Measurements from ENCODE around the gene GNAZ.

The GNAZ gene

GRCh38 chr22:23155143-23155542, 84.8 kb downstream of the GNAZ start:
- no peak for DNase-seq (ENCODE audit: low read depth)

- DNase-seq (ENCODE audit: low read depth), result no peak
These were observed 85.5 kb downstream of the GNAZ start for GRCh38 chr22:23155831-23156230.

GRCh38 chr22:23156286-23156685, 86.0 kb downstream of the GNAZ start:
- no peak for DNase-seq (ENCODE audit: low read depth)

DNA sequence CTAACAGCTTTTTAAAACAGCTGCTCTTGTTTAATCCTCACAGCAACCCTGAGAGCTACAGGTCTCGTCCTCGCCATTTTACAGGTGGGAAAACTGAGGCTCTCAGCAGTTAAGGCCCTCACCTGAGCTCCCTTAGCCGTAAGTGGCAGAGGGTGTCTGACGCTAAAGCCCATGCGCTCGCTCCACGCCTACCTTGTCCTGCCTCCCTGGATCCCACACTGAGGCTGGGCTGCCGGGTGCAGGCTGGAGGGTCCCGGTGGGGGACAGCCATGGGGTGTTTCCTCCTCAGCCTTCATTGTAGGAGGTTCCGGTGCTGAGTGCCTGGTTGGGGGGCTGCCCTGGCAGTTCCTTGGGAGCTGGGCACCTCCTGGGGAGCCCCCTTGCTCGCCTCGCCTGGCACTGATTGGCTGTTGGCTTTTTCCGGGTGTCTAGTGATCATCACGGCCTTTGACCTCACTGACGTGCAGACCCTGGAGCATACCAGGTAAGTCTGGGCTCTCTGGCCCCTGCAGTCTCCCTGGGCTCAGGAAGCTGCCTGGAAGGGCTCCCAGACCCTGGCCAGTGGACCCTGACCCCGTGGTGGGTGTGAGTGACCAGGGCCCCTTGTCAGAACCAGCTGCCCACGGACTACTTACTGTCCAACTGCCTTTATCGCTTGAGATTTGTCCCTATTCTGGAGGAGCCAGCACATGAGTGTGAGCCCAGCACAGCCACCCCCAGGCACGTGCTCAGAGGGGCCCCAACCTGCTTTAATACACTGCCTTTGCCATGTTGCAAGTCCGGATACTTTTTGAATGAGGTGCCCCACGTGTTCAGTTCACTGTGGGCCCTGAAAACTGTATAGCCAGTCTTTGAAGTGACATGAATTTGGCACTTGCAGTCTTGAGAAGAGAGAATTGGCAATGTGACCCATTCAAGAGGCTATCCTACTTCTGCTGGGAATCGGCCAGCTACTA, 87.5 kb downstream of the GNAZ start:
- no peak for DNase-seq (ENCODE audit: low read depth)

GRCh38 chr22:23158516-23159290, 88.4 kb downstream of the GNAZ start:
- DNase-seq (ENCODE audit: low read depth), result no peak

DNA sequence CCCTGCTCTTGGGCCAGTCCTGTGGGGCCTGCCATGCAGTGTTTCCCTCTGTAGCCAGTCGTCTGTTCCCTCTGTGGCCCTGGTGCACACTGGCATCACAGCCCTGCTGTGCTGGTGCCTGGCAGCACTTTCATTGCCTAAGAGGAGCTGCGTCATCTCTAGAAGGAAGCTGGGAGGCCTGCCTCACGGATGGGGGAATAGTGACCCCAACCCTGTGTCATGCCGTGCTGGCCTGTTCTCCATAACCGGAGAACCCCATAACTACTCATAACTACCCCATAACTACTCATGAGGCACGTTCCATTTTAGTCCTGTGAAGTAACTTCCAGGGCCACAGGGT, 88.9 kb downstream of the GNAZ start:
- DNase-seq (ENCODE audit: low read depth), result no peak

DNA sequence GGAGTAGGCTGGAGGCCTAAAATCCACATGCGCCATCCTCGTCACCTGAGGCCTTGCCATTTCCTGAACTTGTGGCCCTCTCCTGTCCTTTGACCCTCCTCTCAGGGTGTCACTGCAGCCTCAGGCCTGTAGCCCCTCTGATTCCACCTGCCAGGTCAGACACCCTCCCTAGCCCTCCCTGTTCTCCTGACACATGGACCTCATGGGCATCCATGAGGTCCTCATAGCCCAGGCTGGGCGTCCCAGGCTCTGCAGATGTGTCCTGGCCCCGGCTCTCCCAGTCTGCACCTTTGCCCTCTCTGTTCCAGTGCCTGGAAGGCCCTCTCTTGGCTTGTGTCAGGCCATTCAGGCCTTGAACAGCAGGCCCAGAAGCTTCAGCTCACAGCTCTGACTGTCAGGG, 90.7 kb downstream of the GNAZ start:
- DNase-seq (ENCODE audit: low read depth), result no peak

DNA sequence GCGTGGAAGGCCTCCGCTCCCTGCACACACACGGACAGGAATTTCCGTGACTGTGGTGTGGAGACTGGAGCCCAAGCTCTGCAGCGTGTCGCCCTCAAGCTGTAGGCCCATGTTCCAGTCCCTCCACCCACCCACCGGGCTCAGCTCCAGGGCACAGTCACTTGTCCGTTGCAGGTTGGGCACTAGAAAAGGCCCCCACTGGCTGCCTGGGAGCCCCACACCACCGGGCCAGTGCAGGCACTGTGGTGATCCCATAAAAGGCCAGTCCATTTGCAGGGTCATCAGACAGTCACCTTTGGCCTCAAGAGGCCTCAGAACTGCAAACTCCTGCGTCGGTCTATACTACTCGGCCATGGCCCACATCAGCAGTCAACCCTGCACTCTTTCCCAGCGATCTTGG, 91.3 kb downstream of the GNAZ start:
- DNase-seq (ENCODE audit: low read depth), result no peak

DNA sequence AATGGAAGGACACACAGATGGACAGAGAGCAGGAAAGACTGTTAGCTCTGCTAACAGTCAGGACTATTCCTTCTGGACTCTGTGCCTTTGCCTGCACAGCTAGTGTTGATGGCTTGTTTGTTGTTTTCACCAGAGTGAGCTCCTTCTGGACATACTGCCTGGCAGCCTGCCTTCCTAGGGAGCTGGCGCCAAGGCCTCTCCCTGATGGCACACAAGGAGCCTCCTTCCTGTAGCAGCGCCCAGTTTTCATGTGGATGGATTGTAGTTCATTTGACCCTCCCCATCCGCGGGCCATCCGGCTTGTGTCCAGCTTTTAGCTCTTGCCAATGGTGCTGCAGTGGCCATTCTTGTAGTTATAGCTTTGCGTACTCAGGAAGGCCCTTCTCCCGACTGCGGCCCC, 93.3 kb downstream of the GNAZ start:
- DNase-seq (ENCODE audit: low read depth), result no peak

DNA sequence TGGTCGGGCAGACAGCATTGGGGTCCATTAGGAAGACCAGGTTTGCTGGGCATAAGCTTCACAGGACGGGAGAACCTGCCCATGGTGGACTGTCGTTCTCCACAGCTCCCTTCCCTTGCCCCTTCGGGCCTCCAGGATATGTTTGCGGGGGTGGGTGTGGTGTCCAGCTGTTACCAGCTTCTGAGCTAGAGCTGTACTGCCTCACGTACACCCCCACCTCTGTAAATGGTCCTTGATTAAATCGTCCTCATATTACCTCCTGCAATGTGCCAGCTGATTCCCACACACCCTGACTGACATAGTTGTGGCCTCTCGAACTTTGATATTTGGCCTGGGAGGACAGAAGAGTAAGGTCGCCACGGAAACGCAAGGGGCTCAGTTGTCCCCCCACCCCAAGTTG, 93.8 kb downstream of the GNAZ start:
- DNase-seq (ENCODE audit: low read depth), result no peak

GRCh38 chr22:23166042-23166831, 95.9 kb downstream of the GNAZ start:
- no peak for DNase-seq (ENCODE audit: low read depth)

GRCh38 chr22:23166841-23167616, 96.7 kb downstream of the GNAZ start:
- no peak for DNase-seq (ENCODE audit: low read depth)

- no peak for DNase-seq (ENCODE audit: low read depth)
These were observed 98.2 kb downstream of the GNAZ start for GRCh38 chr22:23168391-23169042.

DNA sequence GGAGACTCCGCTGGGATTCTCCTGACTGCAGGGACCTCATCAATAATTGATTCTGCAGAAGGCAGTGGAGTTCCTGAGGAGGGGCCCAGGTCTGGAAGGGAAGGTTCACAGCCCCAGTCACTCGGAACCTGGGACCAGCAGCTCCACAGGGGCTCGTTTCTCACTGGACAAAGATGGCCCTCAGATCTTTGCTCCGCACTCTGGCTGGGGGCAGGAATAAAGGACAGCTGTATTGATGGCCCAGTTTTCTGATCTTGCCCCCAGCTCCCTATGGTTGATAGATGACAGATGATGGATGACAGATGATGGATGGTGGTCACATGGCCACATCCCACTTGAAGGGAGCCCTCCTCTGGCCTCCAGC, 98.7 kb downstream of the GNAZ start:
- no peak for DNase-seq (ENCODE audit: low read depth)
